GM21447 (cell line): ENCODE results near the gene PPP3R1.

ENCODE experiments used
- ATAC-seq: cut with Tn5 transposase; IDR thresholded peaks from one replicate; pipeline ENCODE4 v1.9.1; 2021; ENCODE audit not compliant: unreplicated experiment

PPP3R1 gene

GRCh38 chr2:68252400-68253218, at the start of gene PPP3R1:
TSS of gene PPP3R1 (minus strand) at chr2:68252532. CDS start at chr2:68252127, 405 bp downstream.
- peak; percentile 65 for ATAC-seq

- ATAC-seq, result peak; percentile 74
Observed at GRCh38 chr2:68295516-68295915, 43.2 kb upstream of the PPP3R1 start.

GRCh38 chr2:68294913-68295312, 42.6 kb upstream of the PPP3R1 start:
- ATAC-seq, result no peak

- ATAC-seq, result no peak
Observed at GRCh38 chr2:68294187-68294586, 41.9 kb upstream of the PPP3R1 start.

GRCh38 chr2:68293755-68294154, 41.4 kb upstream of the PPP3R1 start:
- ATAC-seq, result no peak

GRCh38 chr2:68293024-68293423, 40.7 kb upstream of the PPP3R1 start:
- ATAC-seq, result no peak

- no peak for ATAC-seq
Observed at GRCh38 chr2:68292108-68292710, 39.9 kb upstream of the PPP3R1 start.

- no peak for ATAC-seq
Observed at GRCh38 chr2:68291314-68291713, 39.0 kb upstream of the PPP3R1 start.

GRCh38 chr2:68290901-68291300, 38.6 kb upstream of the PPP3R1 start:
- ATAC-seq, result no peak

GRCh38 chr2:68287580-68288441, 35.5 kb upstream of the PPP3R1 start:
- no peak for ATAC-seq

- ATAC-seq, result no peak
Observed at GRCh38 chr2:68284896-68285295, 32.6 kb upstream of the PPP3R1 start.

- no peak for ATAC-seq
Observed at GRCh38 chr2:68283419-68283812, 31.1 kb upstream of the PPP3R1 start.

GRCh38 chr2:68282811-68283418, 30.6 kb upstream of the PPP3R1 start:
- ATAC-seq, result no peak

GRCh38 chr2:68280796-68281195, 28.5 kb upstream of the PPP3R1 start:
- no peak for ATAC-seq

- ATAC-seq, result no peak
Observed at GRCh38 chr2:68280348-68280747, 28.0 kb upstream of the PPP3R1 start.

GRCh38 chr2:68279691-68280090, 27.4 kb upstream of the PPP3R1 start:
- ATAC-seq, result no peak

- ATAC-seq, result no peak
Observed at GRCh38 chr2:68278169-68278568, 25.8 kb upstream of the PPP3R1 start.

GRCh38 chr2:68274022-68274421, 21.7 kb upstream of the PPP3R1 start:
- ATAC-seq, result no peak

- no peak for ATAC-seq
Observed at GRCh38 chr2:68272246-68272994, 20.1 kb upstream of the PPP3R1 start.

- ATAC-seq, result no peak
Observed at GRCh38 chr2:68266655-68267054, 14.3 kb upstream of the PPP3R1 start.
